Activated naive CD4-positive, alpha-beta T cell treated with Interleukin-2 at 50 U/mL for 16 hours (primary cell): ENCODE results near the gene TMEM106A.
A peak's percentile ranks its signal among the peaks of the same experiment; 100 is the strongest.
"Not testable (repeated sequence)": the region's sequence is repeated elsewhere in the genome, so short reads cannot be mapped to it uniquely, and the experiment has no call there.

ENCODE experiments used
- DNase-seq: peaks from one replicate; pipeline ENCODE4 v3.0.0-alpha.2; 2020

The TMEM106A gene

DNA sequence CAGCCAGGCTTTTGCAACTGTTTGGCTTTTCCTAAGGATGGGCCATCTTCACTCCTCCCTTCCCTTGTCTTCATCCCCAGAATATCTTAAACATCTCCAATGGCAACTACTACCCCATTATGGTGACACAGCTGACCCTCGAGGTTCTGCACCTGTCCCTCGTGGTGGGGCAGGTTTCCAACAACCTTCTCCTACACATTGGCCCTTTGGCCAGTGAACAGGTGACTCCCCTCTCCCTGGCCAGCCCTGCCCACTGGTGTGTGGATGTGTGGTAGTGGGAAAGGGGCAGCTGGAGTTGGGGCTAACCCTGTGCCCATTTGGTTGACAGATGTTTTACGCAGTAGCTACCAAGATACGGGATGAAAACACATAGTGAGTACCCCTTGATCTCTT is 4.7 kb downstream of the TMEM106A start:
- no peak for DNase-seq

DNA sequence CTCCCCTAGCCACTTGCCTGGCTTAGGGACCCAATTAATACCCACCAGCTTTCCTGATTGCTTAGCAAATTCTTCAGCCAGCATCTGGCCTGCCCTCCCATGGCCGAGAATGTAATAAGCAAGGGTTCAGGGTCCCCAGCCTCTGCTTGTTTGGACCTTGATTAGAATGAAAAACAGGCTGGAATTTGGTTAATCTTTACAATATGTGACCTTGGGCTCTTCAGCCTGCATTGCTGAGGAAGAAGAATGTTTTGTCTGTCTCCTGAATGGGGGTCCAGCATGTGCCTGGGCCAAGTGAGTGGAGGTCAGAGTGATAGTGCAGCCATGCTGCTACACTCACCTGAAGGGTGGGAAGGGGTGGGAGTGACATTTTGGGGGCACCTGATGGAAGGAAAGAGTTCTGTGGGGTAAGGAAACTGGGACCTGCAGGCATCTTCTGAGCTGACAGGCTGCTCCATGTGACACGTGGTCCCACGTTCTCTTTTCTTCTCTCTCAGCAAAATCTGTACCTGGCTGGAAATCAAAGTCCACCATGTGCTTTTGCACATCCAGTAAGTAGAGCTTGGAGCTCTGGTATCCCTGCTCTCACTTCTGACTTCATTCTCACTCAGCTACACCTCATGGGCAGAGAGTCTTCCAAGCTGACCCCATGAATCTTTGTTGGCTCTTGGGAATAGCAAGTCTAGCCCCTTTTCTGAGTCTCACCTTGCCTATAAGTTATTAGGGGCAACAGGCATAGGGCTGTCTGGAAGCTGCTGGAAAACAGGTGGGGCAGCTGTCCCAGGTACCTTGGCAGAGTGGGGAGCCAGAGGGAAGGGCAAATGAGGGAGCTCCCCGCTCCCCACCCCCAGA is 5.3 kb downstream of the TMEM106A start:
- DNase-seq = no peak

DNA sequence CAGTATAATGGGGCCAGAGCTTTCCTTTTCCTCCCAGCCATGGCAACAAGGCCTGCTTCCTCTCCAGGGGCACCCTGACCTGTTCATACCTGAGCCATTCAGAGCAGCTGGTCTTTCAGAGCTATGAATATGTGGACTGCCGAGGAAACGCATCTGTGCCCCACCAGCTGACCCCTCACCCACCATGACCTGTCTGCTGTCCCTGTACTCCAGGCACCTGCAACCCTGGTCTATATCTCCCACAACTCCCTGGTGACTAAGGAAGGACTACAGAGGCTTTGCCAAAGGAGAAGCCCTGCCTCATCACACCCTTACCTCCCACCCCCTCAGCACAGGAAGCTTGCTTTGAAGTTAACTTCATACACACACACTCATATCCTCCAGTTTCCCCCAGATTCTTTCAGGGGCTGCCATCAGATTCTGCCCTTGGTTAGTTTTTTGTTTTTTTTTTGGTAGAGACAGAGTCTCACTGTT is 6.0 kb downstream of the TMEM106A start:
- DNase-seq = no peak

DNA sequence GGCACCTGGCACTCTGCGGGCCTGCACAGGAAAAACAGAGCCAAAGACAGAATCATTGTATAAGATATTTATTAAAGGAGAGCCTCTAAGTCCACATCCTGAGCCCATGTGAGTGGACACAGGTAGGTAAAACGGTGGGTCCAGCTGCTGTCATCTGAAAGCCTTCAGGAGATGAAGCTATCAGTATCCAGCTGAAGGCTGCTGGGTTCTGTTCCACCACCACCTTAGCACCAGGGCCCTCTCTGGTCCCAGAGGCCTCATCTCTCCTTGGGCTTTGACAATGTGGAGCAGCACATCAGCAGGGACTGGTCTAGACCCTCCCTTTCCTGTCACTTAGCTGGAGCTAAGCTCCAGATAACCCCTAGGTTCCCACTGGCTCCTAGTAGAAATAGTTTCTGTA is 7.3 kb downstream of the TMEM106A start:
- no peak for DNase-seq

DNA sequence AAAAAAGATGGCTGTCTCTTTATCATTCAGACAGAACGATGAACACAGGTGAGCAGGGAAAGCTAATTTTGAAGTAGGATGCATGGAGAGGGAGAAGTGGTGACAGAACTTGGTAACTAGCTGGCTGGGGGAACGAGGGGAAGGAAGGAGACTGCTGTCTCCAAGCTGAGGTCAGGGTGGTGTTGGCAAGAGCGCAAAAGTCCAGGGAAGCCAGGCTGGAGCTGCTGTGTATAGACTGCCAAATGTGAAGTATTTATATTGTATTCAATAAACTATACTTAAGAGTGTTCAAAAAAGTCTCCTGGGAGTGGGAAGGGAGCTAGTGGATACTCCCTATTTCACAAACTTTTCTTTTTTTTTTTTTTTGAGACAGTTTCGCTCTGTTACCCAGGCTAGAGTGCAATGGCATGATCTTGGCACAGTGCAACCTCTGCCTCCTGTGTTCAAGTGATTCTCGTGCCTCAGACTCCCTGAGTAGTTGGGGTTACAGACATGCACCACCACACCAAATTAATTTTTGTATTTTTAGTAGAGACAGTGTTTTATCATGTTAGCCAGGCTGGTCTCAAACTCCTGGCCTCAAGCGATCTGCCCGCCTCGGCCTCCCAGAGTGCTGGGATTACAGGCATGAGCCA is 8.2 kb downstream of the TMEM106A start:
- DNase-seq = no peak

DNA sequence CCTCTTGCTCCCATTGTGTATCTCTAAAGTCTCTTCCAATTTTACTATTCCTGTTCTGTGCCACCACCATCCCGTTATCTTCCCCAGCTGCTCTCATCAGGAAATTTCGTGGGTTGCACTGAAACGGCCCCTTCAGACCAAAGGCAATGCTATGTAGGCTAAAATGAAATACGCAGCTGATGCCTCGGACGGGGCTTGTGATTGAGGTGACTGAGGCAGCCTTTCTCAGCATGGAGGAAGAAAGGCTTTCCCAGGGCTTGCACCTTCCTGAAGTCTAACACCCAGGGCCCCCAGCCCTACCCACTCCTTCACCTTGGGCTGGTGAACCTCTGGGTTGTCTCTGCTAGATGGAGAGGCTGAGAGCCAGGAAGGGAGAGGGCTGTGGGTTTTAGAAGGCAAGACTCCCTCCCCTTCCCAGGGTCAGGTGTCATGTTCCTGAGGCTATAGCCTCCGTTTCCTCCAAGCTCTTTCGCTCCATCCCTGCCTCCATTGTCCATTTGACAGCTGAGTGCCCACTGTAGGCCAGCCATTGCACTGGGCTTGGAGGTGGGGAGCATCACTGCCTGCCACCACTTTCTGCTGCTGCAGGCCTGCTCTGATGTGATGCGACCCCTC is 8.9 kb downstream of the TMEM106A start:
- DNase-seq = no peak

DNA sequence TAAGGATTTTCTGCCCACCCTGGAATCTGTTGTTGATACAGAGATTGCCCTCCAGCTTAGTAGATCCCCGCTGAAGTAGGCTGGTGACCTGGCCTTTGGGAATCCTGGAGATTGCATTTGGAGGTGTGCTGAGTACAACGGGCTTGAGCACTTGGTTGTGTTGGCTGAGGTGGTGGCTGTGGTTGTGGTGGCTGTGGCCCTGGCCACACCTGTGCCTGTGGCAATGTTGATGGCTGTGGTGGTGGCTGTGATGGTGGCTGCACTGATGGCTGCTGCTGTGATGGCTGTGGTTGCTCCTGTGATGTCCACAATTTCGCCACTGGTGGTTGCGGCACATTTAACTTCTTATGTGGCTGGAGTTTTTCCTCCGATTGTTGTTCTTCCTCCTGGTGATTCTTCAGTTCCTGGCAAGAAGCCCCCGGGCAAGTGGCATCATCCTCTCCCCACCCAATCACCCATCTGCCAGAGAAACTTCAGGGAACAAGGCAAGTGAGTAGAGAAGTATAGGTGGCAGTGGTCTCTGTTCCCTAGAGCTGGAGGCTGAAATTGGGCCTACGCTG is 12.6 kb downstream of the TMEM106A start:
- DNase-seq = no peak

DNA sequence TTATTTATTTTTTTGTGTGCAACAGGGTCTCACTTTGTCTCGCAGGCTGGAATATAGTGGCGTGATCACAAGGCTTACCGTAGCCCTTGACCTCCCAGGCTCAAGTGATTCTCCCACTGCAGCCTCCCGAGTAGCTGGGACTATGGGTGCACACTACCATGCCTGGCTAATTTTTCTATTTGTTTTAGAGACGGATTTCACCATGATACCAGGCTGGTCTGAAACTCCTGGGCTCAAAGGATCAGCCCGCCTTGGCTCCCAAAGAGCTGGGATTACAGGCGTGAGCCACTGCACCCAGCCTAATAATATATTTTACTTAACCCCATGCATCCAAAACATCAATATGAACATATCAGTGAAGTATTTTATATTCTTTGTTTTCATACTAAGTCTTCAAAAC is 14.7 kb downstream of the TMEM106A start:
- DNase-seq = no peak

DNA sequence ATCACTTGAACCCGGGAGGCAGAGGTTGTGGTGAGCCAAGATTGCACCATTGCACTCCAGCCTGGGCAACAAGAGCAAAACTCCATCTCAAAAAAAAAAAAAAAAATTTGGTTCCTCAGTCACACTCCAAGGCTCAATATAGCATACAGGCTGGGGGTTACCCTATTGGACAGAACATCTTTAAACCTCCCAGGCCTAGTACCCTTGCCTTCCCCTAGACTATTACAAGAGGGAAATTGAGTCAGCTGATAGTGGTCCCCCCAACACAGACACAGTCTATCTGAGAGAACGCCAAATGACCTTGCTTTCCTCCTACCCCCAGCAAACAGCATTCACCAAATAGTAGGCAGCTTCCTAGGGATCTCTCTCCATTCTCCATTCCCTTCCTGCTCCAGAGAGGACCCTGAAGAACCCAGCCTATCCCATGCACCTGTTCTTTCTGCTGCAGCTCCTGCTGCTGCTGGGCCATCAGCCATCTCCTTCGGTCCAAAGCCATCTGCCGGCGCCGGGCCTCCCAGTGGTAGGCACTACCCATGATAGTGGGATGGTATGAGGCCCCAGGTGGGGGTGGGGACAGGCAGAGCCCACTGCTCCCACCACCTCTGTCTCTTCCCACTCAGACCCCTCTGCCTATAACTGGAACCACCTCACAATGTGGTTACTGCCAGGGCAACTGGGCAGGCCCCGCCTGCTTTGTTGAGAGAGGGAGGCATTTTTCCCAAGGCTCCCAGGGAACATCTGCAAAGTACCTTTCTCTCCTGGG is 16.5 kb downstream of the TMEM106A start, which contains the start of gene CCDC200:
Gene CCDC200, minus strand, starts transcription at position 604 of the 763 bp plus-strand sequence. Its CDS starts 69 bp downstream, at position 535.
- not testable (repeated sequence) for DNase-seq

DNA sequence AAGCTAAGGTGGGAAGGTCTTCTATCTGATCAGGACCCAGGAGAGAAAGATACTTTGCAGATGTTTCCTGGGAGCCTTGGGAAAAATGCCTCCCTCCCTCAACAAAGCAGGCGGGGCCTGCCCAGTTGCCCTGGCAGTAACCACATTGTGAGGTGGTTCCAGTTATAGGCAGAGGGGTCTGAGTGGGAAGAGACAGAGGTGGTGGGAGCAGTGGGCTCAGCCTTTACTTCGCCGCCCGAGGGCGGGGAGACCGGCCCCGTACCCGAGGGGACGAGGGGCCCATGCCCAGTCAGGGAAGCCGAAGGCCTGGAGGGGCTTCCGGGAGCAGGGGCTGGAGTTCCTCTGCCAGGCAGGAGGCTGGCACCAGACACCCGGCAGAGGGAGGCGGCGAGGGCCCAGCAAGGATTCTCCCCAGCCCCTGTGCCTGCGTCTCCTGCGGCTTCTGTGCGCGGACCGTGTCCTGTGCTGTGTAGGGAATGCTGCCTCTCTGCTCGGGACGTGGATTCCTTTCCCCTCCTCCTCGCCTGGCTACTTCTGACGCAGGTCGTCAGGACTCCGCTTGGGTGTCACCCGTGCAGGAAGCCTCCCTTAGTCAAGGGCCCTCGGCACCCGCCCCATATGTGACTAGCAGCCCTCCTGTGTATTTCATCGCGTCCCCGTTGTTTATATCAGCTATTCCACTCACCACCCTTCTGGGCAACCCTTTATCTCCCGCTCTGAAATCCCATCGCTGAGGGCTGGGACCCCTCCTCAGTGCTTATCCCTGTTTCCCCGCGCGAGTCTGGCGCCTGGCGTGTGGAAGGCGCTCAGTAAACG is 19.7 kb downstream of the TMEM106A start:
- not testable (repeated sequence) for DNase-seq

DNA sequence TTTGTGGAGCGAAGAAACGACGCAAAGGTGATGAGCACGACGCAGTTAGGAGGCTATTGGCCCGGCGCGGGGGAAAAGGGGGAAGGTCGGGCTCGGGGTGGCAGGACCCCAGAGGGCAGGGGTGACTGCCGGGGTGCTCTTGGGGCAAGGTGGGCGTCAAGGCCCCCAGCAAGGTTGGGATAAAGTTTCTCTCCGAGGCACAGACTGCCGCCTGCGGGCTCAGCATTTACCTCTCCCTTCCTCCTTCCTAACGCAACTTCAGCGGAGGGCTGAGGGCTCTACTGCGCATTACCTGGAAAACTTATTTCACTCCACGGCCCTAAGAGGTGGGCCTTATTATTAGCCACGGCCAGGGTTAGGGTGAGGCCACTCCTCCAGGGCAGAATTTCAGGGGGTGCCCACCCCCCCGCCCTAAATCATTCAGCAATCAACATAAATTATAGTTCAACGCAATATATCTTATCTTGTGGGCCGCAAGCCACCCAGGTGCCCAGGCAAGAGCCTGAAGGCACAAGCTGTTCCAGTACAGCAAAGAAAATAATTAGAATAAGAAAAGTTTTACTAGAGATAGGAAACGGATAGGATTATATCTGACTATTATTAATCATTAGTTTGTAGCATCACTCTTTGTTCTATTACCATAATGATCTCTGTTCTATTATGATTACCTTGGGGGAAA is 20.5 kb downstream of the TMEM106A start:
- DNase-seq = peak; percentile 31

DNA sequence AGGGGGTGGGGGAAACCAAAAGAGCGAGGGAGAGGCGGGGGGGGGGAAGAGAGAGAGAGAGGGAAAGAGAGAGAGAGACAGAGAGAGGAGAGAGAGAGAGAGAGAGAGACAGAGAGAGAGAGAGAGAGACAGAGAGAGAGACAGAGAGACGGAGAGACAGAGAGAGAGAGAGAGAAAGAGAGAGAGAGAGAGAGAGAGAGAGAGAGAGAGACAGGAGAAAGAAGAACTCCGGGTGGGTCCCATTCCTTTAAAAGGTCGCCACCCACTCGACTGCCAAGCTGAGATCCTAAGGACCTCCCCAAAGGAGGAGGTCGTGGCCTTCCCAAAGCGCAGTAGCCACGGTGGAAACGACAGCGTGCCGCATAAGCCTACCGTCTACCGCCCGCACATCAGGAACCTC is 21.6 kb downstream of the TMEM106A start:
- DNase-seq = not testable (repeated sequence)

DNA sequence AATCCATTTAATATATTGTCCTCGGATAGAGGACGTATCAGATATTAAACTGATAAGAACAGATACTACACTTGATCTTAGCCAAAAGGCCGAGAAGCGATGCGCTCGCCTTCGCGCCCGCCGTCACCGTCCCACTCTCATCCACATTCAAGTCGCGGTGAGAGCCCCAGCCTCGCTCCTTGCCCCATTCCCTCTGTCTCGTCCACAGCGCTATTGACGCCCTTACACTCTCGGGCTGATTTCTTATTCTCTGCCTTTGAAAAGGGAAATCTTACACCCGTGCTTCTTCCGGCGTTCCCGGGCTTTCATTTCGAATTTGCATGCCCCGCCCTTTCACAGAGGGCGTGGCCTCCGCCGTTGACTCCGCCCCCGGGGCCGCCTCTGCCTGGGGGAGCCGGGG is 22.2 kb downstream of the TMEM106A start, which contains the start of gene RNU2-1:
Gene RNU2-1, minus strand, starts transcription at position 101 of the 400 bp plus-strand sequence.
- not testable (repeated sequence) for DNase-seq

DNA sequence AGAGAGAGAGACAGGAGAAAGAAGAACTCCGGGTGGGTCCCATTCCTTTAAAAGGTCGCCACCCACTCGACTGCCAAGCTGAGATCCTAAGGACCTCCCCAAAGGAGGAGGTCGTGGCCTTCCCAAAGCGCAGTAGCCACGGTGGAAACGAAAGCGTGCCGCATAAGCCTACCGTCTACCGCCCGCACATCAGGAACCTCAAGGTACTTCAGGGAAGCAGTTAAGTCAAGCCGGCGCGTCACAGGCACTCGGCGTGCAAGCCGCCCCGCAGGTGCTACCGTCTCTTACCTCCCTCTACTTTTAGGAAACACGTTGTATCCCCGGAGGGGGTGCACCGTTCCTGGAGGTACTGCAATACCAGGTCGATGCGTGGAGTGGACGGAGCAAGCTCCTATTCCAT is 27.9 kb downstream of the TMEM106A start:
- DNase-seq = not testable (repeated sequence)

DNA sequence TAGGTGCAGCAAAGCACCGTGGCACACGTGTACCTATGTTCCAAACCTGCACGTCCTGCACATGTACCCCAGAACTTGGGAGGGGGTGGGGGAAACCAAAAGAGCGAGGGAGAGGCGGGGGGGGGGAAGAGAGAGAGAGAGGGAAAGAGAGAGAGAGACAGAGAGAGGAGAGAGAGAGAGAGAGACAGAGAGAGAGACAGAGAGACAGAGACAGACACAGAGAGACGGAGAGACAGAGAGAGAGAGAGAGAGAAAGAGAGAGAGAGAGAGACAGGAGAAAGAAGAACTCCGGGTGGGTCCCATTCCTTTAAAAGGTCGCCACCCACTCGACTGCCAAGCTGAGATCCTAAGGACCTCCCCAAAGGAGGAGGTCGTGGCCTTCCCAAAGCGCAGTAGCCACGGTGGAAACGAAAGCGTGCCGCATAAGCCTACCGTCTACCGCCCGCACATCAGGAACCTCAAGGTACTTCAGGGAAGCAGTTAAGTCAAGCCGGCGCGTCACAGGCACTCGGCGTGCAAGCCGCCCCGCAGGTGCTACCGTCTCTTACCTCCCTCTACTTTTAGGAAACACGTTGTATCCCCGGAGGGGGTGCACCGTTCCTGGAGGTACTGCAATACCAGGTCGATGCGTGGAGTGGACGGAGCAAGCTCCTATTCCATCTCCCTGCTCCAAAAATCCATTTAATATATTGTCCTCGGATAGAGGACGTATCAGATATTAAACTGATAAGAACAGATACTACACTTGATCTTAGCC is 29.1 kb downstream of the TMEM106A start:
- DNase-seq = not testable (repeated sequence)

DNA sequence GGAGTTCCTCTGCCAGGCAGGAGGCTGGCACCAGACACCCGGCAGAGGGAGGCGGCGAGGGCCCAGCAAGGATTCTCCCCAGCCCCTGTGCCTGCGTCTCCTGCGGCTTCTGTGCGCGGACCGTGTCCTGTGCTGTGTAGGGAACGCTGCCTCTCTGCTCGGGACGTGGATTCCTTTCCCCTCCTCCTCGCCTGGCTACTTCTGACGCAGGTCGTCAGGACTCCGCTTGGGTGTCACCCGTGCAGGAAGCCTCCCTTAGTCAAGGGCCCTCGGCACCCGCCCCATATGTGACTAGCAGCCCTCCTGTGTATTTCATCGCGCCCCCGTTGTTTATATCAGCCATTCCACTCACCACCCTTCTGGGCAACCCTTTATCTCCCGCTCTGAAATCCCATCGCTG is 34.8 kb downstream of the TMEM106A start:
- DNase-seq = not testable (repeated sequence)
